Activated naive CD4-positive, alpha-beta T cell treated with anti-CD3 and anti-CD28 coated beads, Interleukin-2, amount 50 U/mL, for 24 hours (primary cell): Measurements from ENCODE around the gene TBC1D14.
"Not testable (repeated sequence)": the region's sequence is repeated elsewhere in the genome, so short reads cannot be mapped to it uniquely, and the experiment has no call there.

ENCODE experiments used
- H3K27ac Mint-ChIP-seq: one replicate; pipeline ENCODE4 v1.8.0; 2021; ENCODE audit warnings: mild to moderate bottlenecking, mixed read lengths
- H3K27me3 Mint-ChIP-seq: one replicate; pipeline ENCODE4 v1.8.0; 2021; ENCODE audit warnings: mixed read lengths
- H3K36me3 Mint-ChIP-seq: one replicate; pipeline ENCODE4 v1.8.0; 2021; ENCODE audit warnings: mixed read lengths
- H3K4me1 Mint-ChIP-seq: one replicate; pipeline ENCODE4 v1.8.0; 2021; ENCODE audit warnings: mixed read lengths
- H3K4me3 Mint-ChIP-seq: one replicate; pipeline ENCODE4 v1.8.0; 2021; ENCODE audit warnings: mild to moderate bottlenecking, mixed read lengths
- H3K9me3 Mint-ChIP-seq: one replicate; pipeline ENCODE4 v1.8.0; 2021; ENCODE audit warnings: mixed read lengths

Gene TBC1D14

DNA sequence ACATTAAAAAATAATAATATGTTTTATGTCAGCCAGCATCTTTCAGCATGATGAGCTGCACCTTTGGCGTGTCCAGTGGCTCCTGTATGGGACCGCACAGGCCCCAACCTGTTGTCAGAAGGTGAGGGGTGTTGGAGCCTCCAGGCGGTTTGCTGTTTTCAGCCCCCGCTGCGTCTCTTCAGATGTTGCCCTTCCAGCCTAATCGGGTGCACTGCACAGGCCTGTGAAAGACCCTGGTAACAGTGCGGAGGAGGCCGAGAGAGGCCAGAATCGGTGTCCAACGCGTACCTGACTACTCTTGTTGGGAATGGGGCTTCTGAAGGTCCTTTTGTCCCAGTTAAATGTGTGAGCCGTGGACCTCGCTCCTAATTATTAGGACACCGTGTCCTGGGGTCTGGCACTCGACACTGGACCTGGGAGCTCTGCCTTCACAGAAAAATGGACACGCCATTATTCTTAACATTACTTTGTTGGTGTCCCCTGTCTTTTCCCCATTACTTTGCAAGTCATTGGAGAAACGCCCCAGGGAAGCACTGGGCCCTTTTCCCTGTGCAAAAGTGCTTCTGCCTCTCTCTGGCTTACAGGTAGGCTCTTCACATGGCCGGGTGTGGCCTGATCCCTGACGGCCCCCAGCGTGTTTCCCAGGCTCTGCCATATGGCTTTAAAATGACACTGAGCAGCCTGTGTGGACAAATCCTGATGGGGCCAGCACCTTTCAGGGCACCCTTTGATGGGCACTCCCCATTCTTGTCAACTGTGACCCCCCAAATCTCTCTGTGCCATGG lies 51.2 kb downstream of the TBC1D14 start:
- Mint-ChIP-seq H3K4me3 (no peak overlapping the region), H3K9me3 (no peaks in the 10 kb centered on the region), H3K36me3 (no peaks in the 10 kb centered on the region), H3K4me1 (peaks cover 63% of the 10 kb centered on the region), H3K27ac (no peak overlapping the region), H3K27me3 (no peaks in the 10 kb centered on the region)

DNA sequence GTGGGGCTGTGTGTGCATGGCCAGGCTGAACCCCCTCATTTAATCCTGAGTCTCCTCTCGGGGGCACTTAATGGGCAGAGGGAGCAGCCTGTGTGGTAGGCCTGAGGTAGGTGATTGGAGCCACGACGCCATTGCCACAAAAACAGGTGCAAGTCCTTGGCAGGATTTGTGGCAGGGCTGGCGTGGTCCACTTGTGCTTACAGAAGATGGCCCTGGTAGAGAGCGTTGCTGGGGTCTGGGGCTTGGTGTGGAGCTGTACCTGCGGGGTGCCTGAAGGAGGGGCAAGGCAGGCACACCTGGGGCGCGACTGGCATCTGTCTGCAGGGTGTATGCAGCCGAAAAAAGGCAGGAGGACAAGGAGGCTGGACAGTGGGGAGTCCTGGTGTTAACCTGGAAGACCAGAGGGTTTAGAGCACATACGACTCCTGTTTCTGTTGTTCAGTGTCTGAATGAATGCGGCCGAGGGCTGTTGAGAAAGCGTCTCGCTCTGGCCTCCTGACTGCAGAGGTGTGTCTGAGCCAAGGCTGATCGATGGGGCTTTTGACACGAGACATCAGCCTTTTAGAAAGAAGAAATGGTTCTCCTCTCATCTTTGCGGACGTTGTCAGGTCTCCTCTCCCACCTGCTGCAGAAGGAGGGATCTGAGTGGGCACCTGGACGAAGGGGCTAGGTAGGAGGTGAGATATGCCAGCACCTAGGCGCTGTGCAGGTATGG lies 52.0 kb downstream of the TBC1D14 start:
- no peaks in the 10 kb centered on the region for H3K9me3 Mint-ChIP-seq
- no peak overlapping the region for H3K27ac Mint-ChIP-seq
- H3K27me3 Mint-ChIP-seq: no peaks in the 10 kb centered on the region
- no peaks in the 10 kb centered on the region for H3K36me3 Mint-ChIP-seq
- H3K4me1 Mint-ChIP-seq: peaks cover 64% of the 10 kb centered on the region
- no peak overlapping the region for H3K4me3 Mint-ChIP-seq

DNA sequence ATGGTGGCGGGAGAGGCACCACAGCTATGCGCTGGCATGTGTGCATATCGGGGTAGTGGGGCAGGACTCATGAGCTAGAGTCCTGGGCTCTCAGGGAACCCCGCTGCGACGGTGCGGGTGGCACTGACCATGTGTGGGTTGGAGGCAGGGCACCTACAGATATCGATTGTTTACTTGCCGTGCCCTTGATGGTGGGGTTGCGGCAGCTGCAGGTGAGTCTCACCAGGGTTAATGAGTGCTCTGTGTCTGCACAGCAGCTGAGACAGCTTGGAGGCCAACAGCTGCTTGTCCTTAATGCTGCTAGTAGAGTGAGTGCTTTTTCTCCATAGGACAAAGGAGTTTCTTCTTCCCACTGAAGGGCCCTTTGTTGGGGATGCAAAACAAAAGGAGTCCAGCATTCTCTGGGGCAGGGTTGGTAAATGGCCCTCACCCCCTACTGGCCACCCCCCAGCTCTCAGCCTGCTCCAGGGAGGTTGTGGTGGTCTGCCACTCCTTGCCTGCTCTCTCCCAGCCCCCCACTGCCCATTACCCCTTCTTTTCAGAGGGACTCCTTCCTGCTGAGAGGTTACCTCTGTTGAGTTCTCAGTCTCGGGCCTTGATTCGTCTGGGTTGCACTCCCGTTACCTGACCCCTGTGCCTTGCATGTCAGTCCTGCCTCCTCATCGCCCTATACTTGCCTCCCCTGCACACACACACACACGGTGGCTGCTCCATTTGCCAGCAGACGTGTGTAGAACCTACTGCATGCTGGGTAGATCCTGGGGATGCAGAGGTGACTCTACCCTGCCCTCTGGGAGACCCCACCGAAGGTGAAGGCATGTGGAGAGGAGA lies 52.8 kb downstream of the TBC1D14 start:
- Mint-ChIP-seq H3K4me3 (no peak overlapping the region), H3K36me3 (no peaks in the 10 kb centered on the region), H3K27ac (no peak overlapping the region), H3K9me3 (no peaks in the 10 kb centered on the region), H3K27me3 (no peaks in the 10 kb centered on the region), H3K4me1 (peaks cover 57% of the 10 kb centered on the region)

DNA sequence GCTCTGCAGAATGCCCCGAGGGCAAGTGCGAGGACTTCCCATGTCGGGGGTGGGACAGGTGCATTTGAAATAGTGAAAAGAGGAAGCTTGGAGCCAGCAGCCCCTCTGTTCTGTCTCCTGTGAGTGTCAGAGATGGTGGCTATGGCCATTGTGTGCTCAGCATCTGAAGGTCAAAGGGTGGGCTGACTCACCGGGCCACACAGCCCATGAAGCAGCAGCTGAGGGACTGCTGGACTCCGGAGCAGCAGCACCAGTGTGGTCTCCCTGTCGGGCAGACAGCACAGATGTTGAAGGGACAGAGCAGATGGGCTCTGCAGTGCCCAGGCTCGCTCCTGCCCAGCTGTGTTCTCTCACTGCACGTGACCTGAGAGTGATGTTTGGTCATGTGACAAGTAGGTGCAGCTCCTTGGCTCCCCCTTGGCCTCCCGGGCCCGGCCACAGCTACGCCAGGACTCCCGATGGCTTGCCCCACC lies 53.5 kb downstream of the TBC1D14 start:
- Mint-ChIP-seq H3K27me3 (no peaks in the 10 kb centered on the region), H3K4me3 (no peak overlapping the region), H3K4me1 (peaks cover 52% of the 10 kb centered on the region), H3K36me3 (peaks cover 1% of the 10 kb centered on the region), H3K9me3 (no peaks in the 10 kb centered on the region), H3K27ac (no peak overlapping the region)

DNA sequence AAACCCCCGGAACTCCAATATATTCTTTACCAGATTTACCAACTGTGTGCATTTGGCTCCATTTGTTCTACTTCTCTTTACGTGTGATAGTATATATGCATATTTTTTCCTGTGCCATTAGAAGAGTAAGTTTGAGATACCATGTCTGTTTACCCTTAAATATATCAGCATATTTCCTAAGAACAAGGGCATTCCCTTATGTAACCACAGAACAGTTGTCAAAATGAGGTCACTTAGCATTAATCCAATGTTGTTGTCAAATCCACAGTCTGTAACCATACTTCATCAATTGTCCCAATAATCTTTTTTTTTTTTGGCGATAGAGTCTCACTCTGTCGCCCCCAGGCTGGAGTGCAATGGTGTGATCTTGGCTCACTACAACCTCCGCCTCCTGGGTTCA lies 55.2 kb downstream of the TBC1D14 start:
- peaks cover 38% of the 10 kb centered on the region for H3K4me1 Mint-ChIP-seq
- H3K27ac Mint-ChIP-seq: no peak overlapping the region
- H3K27me3 Mint-ChIP-seq: no peaks in the 10 kb centered on the region
- H3K9me3 Mint-ChIP-seq: no peaks in the 10 kb centered on the region
- peaks cover 1% of the 10 kb centered on the region for H3K36me3 Mint-ChIP-seq
- H3K4me3 Mint-ChIP-seq: no peak overlapping the region

DNA sequence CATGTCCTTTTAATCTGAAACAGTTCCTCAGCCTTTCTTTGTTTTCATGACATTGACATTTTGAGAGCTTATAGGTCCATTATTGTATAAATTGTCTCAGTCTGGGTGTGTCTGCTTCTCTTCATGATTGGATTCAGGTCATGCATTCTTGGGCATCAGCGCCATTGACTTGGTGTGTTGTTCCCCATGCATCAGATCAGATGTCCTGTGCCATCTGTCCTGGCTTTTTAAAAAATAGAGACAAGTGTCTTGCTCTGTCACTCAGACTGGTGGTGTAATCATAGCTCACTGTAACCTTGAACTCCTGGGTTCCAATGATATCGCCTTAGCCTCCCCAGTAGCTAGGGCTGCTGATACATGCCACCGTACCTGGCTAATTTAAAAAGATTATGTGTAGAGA lies 55.7 kb downstream of the TBC1D14 start:
- Mint-ChIP-seq H3K36me3 (peaks cover 1% of the 10 kb centered on the region), H3K4me3 (no peak overlapping the region), H3K4me1 (peaks cover 37% of the 10 kb centered on the region)

DNA sequence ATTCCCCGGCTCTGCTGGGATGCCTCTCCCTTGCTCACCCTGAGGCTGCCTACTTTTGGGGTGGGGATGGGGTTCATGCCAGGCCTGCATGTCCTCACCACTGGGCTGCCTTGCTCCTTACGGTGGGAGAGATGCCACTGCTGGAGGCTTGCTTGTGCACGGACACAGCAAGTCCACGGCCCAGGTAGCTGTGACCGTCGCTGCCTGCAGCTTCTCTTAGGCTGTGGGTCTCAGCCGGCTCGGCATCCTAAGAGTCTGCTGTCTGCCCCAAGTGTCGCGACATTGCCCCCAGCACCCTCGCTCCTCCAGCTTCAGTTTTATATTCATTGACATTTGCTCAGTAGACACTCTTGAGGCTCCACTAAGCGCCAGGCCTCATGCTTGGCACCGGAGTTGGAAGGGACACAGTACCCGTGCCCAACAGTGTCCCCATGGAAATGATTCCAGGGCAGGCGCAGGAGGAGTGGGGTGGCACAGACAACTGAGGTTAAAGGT lies 58.3 kb downstream of the TBC1D14 start:
- Mint-ChIP-seq H3K36me3 (peaks cover 1% of the 10 kb centered on the region), H3K27ac (no peak overlapping the region), H3K9me3 (no peaks in the 10 kb centered on the region), H3K4me3 (no peak overlapping the region), H3K4me1 (peaks cover 28% of the 10 kb centered on the region), H3K27me3 (no peaks in the 10 kb centered on the region)

More for the DNA sequence above, 55.7 kb downstream of the TBC1D14 start:
- Mint-ChIP-seq H3K27ac (no peak overlapping the region), H3K9me3 (no peaks in the 10 kb centered on the region), H3K27me3 (no peaks in the 10 kb centered on the region)

DNA sequence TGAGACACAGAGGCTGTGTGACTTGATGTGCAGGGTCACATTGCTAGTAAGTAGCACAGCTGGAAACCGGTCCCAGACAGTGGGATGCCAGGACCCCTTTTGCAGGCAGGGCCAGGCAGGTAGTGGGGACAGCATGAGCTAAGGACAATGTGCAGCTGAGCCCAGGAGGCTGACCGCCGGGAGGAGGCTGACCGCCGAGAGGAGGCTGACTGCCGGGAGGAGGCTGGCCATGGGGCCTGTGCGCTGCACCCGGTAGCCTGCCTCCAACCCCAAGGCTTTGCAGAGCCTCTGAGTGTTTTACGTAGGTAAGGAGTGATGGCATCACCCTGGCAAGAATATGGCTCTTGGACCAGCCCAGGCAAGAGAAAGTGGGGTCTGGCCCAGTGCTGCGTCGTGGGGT lies 58.9 kb downstream of the TBC1D14 start:
- no peak overlapping the region for H3K4me3 Mint-ChIP-seq
- H3K36me3 Mint-ChIP-seq: peaks cover 1% of the 10 kb centered on the region
- no peaks in the 10 kb centered on the region for H3K9me3 Mint-ChIP-seq
- H3K27me3 Mint-ChIP-seq: no peaks in the 10 kb centered on the region
- H3K4me1 Mint-ChIP-seq: peaks cover 29% of the 10 kb centered on the region
- no peak overlapping the region for H3K27ac Mint-ChIP-seq

DNA sequence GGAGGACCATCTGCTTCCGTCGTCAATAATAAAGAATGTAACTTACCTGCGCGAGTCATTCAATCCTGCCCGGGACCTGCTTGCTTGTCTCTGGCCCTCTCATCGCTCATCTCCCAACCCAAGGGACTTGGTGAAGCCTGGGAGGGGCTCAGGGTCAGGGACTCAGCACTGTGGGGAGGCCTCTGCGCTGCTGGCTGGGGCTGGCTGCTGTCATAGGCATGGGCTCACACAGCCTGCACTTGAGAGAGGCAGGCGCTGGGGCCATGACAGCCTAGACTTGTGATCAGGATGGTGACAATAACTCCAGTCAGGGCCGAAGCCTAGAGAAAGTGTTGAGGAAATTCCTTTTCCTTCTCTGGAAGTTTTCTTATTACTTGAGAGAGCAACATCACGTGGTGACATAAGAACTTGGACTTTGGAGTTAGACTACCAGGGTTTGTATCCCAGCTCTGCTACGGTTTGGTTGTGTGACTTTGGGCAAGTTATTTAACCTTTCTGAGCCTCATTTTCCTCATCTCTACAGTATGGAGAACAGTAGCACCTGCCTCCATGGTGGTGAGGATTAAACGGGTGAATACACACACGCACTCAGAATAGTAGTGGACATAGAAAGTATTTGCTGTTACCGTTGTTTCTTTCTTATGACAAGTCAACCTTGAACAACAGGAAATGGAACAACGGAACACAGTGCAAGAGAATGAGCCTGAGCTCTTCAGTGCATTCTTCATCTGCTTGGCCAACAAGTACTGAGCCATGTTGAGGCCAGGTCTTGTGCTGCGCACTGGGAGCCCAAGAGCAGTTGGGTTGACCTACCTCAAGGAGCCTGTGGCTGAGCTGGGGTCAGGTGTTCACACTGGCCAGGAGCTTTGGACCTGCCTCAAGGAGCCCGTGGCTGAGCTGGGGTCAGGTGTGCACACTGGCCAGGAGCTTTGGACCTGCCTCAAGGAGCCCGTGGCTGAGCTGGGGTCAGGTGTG lies 60.5 kb downstream of the TBC1D14 start:
- H3K27me3 Mint-ChIP-seq: no peaks in the 10 kb centered on the region
- H3K9me3 Mint-ChIP-seq: no peaks in the 10 kb centered on the region
- peaks cover 1% of the 10 kb centered on the region for H3K36me3 Mint-ChIP-seq
- H3K4me1 Mint-ChIP-seq: peaks cover 24% of the 10 kb centered on the region
- no peak overlapping the region for H3K4me3 Mint-ChIP-seq
- H3K27ac Mint-ChIP-seq: no peak overlapping the region

DNA sequence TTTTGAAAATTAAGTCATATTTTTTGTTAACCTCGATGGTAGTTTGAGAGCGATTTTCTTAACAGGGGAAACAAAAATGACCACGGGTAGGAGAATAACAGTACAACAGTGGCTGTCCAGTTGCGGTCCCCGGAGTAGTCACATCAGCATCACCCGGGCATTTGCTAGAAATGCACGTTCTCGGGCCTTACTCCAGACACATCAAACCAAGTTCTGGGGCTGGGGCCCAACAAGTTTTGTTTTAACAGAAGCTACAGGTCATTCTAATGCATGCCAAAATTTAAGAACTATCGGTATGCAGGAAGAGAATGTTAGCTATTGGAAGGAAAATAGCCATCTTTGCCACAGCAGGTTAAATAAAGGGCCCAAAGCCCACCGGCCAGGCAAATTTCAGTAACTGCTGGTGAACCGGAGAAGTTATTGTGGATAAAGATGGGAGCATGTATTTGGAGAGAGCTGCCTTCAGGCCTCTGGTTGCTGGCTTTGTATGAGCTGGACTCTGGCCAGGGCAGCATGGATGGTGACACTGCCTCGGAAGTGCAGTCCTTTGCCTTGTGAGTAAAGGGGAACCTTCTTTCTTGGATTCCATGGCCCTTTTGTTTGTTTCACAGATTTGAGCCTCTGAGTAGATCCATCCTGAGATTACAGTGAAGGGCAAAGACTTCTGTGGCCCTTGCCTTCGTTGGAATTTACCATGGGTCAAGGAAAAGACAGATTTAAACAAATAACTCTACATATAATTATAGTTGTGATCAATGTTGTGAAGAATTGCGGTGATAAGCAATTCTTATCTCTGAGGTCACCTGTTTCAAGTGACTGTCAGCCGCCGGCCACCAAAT lies 62.1 kb downstream of the TBC1D14 start:
- no peaks in the 10 kb centered on the region for H3K9me3 Mint-ChIP-seq
- H3K36me3 Mint-ChIP-seq: peaks cover 6% of the 10 kb centered on the region
- H3K27me3 Mint-ChIP-seq: no peaks in the 10 kb centered on the region
- no peak overlapping the region for H3K27ac Mint-ChIP-seq
- H3K4me1 Mint-ChIP-seq: peaks cover 22% of the 10 kb centered on the region
- no peak overlapping the region for H3K4me3 Mint-ChIP-seq

DNA sequence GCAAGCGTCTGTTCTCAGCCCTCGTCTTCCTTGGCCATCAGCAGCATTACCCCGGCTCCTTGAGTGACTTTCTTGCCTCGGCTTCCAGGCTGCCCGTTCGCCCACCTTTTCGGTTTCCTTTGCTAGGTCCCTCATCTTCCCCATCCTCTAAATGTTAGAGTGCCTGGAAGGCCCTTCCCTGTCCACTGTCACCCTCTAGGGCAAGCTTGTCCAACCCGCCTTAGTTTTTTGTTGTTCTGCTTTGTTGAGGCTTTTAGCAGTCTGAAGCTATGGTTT lies 62.7 kb downstream of the TBC1D14 start:
- no peaks in the 10 kb centered on the region for H3K9me3 Mint-ChIP-seq
- H3K27ac Mint-ChIP-seq: no peak overlapping the region
- H3K36me3 Mint-ChIP-seq: peaks cover 6% of the 10 kb centered on the region
- H3K27me3 Mint-ChIP-seq: no peaks in the 10 kb centered on the region
- H3K4me3 Mint-ChIP-seq: no peak overlapping the region
- peaks cover 22% of the 10 kb centered on the region for H3K4me1 Mint-ChIP-seq

DNA sequence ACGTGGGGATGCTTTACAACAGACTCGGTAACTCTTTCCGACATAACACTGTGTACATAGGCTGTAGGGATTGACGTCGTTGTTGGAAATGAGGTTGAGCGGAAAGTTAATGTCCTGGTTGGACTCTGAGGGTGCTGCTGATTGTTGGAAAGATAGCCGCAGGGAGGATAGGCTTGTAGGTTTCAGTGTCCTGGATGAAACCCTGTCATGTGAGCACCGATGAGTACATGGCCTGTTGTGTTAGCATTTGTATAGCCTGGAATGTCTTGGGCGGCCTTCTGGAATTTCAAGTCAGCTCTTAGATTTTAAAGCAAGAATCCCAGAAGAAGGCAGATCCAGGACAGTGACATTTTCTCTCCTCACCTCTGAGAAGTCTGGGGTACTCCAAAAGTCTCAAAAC lies 63.3 kb downstream of the TBC1D14 start:
- Mint-ChIP-seq H3K36me3 (peaks cover 6% of the 10 kb centered on the region), H3K27ac (no peak overlapping the region), H3K9me3 (no peaks in the 10 kb centered on the region), H3K27me3 (no peaks in the 10 kb centered on the region), H3K4me1 (peaks cover 22% of the 10 kb centered on the region), H3K4me3 (no peak overlapping the region)

DNA sequence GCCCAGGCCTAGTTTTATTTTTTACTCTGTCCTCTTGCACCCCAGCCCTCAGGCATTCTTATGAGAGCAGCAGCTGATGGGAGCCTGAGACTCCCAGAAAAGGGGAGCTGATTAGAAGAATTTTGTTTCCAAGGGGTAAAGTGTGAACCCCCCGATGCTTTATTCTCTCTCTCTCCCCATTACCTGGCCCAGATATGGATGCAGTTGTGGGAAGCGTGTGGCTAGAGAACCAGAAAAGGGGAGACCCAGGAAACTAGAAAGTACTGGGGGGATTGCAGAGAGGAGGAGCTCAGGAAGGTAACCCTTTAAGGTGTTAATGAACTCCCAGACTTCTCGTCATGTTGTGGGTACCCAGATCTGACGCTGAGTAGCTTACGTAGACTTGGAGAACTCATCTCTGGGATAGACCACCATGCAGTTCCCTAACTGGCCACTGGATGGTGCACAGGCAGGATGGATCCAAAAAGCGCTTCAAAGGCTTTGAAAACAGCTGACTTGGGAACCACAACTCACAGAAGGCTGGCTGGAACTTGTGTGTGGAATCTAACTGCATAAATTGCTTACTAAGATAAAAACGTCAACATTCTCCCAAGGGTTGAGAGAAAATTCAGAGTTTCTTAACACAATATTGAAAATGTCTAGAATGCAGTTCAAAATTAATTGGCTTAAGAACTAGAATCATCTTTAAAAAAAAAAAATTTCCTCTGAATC lies 64.7 kb downstream of the TBC1D14 start:
- peak overlapping the region; percentile 81 for H3K27ac Mint-ChIP-seq
- no peaks in the 10 kb centered on the region for H3K27me3 Mint-ChIP-seq
- peaks cover 7% of the 10 kb centered on the region for H3K36me3 Mint-ChIP-seq
- H3K9me3 Mint-ChIP-seq: no peaks in the 10 kb centered on the region
- peaks cover 28% of the 10 kb centered on the region for H3K4me1 Mint-ChIP-seq
- no peak overlapping the region for H3K4me3 Mint-ChIP-seq

DNA sequence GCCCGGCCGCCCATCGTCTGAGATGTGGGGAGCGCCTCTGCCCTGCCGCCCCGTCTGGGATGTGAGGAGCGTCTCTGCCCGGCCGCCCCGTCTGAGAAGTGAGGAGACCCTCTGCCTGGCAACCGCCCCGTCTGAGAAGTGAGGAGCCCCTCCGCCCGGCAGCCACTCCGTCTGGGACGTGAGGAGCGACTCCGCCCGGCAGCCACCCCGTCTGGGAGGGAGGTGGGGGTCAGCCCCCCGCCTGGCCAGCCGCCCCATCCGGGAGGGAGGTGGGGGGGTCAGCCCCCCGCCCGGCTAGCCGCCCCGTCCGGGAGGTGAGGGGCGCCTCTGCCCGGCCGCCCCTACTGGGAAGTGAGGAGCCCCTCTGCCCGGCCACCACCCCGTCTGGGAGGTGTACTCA lies 68.2 kb downstream of the TBC1D14 start:
- H3K4me1 Mint-ChIP-seq: peaks cover 46% of the 10 kb centered on the region
- H3K27me3 Mint-ChIP-seq, H3K4me3 Mint-ChIP-seq, H3K27ac Mint-ChIP-seq, H3K9me3 Mint-ChIP-seq: not testable (repeated sequence)
- H3K36me3 Mint-ChIP-seq: peaks cover 13% of the 10 kb centered on the region
